ENCODE results near the gene SLC7A8. TPM values are rescaled to one million over a fixed set of nuclear protein-coding genes. Genes with fewer than 3 reads are reported as not detected.
"Not testable (repeated sequence)": the region's sequence is repeated elsewhere in the genome, so short reads cannot be mapped to it uniquely, and the experiment has no call there.

SLC7A8 gene
- total RNA-seq, 1 donor from 2014 or later, result 36.8 TPM

- TF ChIP-seq CTCF (IDR thresholded peaks at IDR 0.05), result no peak
- Histone ChIP-seq H3K27me3 (ENCODE audit: low read depth) (no peaks in the 10 kb centered on the region), H3K4me3 (no peak overlapping the region), H3K9me3 (no peaks in the 10 kb centered on the region), H3K36me3 (no peaks in the 10 kb centered on the region), H3K27ac (no peak overlapping the region), H3K4me1 (no peaks in the 10 kb centered on the region)
- no peak for DNase-seq
- no peak for ATAC-seq
- intact Hi-C loops (cut with DNase I), result no loop called here
Measured at GRCh38 chr14:23206422-23207145, 23.1 kb upstream of the SLC7A8 start.

GRCh38 chr14:23202001-23202400, 18.5 kb upstream of the SLC7A8 start:
- no peak overlapping the region for H3K4me3 ChIP-seq
- H3K36me3 ChIP-seq, result no peaks in the 10 kb centered on the region
- ATAC-seq (no peak), DNase-seq (no peak)
- intact Hi-C loops (cut with DNase I), result no loop called here
- H3K27me3 ChIP-seq (ENCODE audit: low read depth), result no peaks in the 10 kb centered on the region
- H3K27ac ChIP-seq, result no peak overlapping the region
- no peak for TF ChIP-seq CTCF (IDR thresholded peaks at IDR 0.05)
- H3K9me3 ChIP-seq, result no peaks in the 10 kb centered on the region
- H3K4me1 ChIP-seq, result no peaks in the 10 kb centered on the region

- H3K9me3 ChIP-seq; H3K27ac ChIP-seq; ATAC-seq; H3K27me3 ChIP-seq (ENCODE audit: low read depth); DNase-seq; H3K4me1 ChIP-seq; intact Hi-C loops (cut with DNase I); H3K4me3 ChIP-seq; H3K36me3 ChIP-seq: not testable (repeated sequence)
Measured at GRCh38 chr14:23199141-23199540, 15.7 kb upstream of the SLC7A8 start.

GRCh38 chr14:23196487-23196886, 13.0 kb upstream of the SLC7A8 start:
- H3K4me3 ChIP-seq; H3K36me3 ChIP-seq; H3K4me1 ChIP-seq; H3K27me3 ChIP-seq (ENCODE audit: low read depth); H3K27ac ChIP-seq; H3K9me3 ChIP-seq; DNase-seq; intact Hi-C loops (cut with DNase I); ATAC-seq: not testable (repeated sequence)

- intact Hi-C loops (cut with DNase I), result no loop called here
- DNase-seq, result no peak
- no peak overlapping the region for H3K4me3 ChIP-seq
- no peaks in the 10 kb centered on the region for H3K36me3 ChIP-seq
- H3K27me3 ChIP-seq (ENCODE audit: low read depth), result no peaks in the 10 kb centered on the region
- H3K27ac ChIP-seq, result no peak overlapping the region
- no peak for ATAC-seq
- TF ChIP-seq CTCF (IDR thresholded peaks at IDR 0.05), result no peak
- no peaks in the 10 kb centered on the region for H3K9me3 ChIP-seq
- H3K4me1 ChIP-seq, result no peaks in the 10 kb centered on the region
Measured at GRCh38 chr14:23195552-23196101, 12.2 kb upstream of the SLC7A8 start.

GRCh38 chr14:23193432-23193831, 10.0 kb upstream of the SLC7A8 start:
- TF ChIP-seq CTCF (IDR thresholded peaks at IDR 0.05), result no peak
- H3K9me3 ChIP-seq, result no peaks in the 10 kb centered on the region
- DNase-seq (no peak), ATAC-seq (no peak)
- no peak overlapping the region for H3K4me3 ChIP-seq
- no peaks in the 10 kb centered on the region for H3K27me3 ChIP-seq (ENCODE audit: low read depth)
- no peaks in the 10 kb centered on the region for H3K4me1 ChIP-seq
- intact Hi-C loops (cut with DNase I), result no loop called here
- no peak overlapping the region for H3K27ac ChIP-seq
- H3K36me3 ChIP-seq, result no peaks in the 10 kb centered on the region

Data from lower lobe of right lung (tissue), 2 donors.